PC-3 (cell line): ENCODE measurements around the gene FIGNL1. TPM values are rescaled to one million over a fixed set of nuclear protein-coding genes. Genes with fewer than 3 reads are reported as not detected.

ENCODE experiments used
- ATAC-seq: fragments of 200-7000 bp; cut with Tn5 transposase; 2 replicates; pipeline ENCODE4 v1.9.1; 2020; ENCODE audit warnings: mild to moderate bottlenecking, moderate library complexity
- BruUV-seq: library from RNA; stranded (reverse); fragments of 400-500 nt; replicated peaks from 2 replicates; lab custom pipeline; 2021; lab: Mats Ljungman, UMichigan
- CTCF ChIA-PET: fragments of 300-600 bp; sonication (Branson Sonifier 250); formaldehyde crosslinking; loops from one replicate; lab custom pipeline; 2022; ENCODE audit warnings: antibody characterized with exemption; lab: Charles Lee
- POLR2A ChIA-PET: fragments of 300-600 bp; sonication (Branson Sonifier 250); formaldehyde crosslinking; loops from one replicate; lab custom pipeline; 2022; ENCODE audit warnings: antibody characterized with exemption; ENCODE audit not compliant: unreplicated experiment; lab: Charles Lee
- DNase-seq: peaks from one replicate; pipeline ENCODE4 v3.0.0-alpha.2; 2015
- H2AFZ ChIP-seq: fragments of 300-600 bp; sonication (generic); 2 replicates; pipeline ENCODE4 v1.6.0; 2016; ENCODE audit warnings: antibody characterized with exemption, low read length
- H3F3A ChIP-seq: fragments of 300-600 bp; sonication (generic); one replicate; pipeline ENCODE4 v1.6.0; 2017; ENCODE audit warnings: antibody characterized with exemption, low read length, control low read depth, mild to moderate bottlenecking; ENCODE audit not compliant: unreplicated experiment
- H3K27ac ChIP-seq: fragments of 300-600 bp; sonication (generic); 2 replicates; pipeline ENCODE4 v1.5.1; 2016; ENCODE audit warnings: mild to moderate bottlenecking, low read length
- H3K27me3 ChIP-seq: fragments of 300-600 bp; sonication (generic); 2 replicates; pipeline ENCODE4 v1.6.1; 2016; ENCODE audit warnings: low read length, mixed read lengths
- H3K36me3 ChIP-seq: fragments of 300-600 bp; sonication (generic); 2 replicates; pipeline ENCODE4 v1.6.1; 2016; ENCODE audit warnings: low read depth, mixed run types, low read length, mixed read lengths
- H3K4me1 ChIP-seq: fragments of 300-600 bp; sonication (generic); 2 replicates; pipeline ENCODE4 v1.5.1; 2016; ENCODE audit warnings: low read length; ENCODE audit not compliant: insufficient read depth
- H3K4me2 ChIP-seq: fragments of 300-600 bp; sonication (generic); 2 replicates; pipeline ENCODE4 v1.6.0; 2016; ENCODE audit warnings: low read length
- H3K4me3 ChIP-seq: fragments of 300-600 bp; sonication (generic); 2 replicates; pipeline ENCODE4 v1.5.1; 2016; ENCODE audit warnings: mild to moderate bottlenecking, low read length, mixed read lengths
- H3K79me2 ChIP-seq: fragments of 300-600 bp; sonication (generic); 2 replicates; pipeline ENCODE4 v1.6.1; 2017; ENCODE audit warnings: low read length, mixed read lengths
- H3K9ac ChIP-seq: fragments of 300-600 bp; sonication (generic); 2 replicates; pipeline ENCODE4 v1.6.0; 2016; ENCODE audit warnings: mild to moderate bottlenecking, low read length
- H3K9me2 ChIP-seq: fragments of 300-600 bp; sonication (generic); replicated peaks from 2 replicates; pipeline ENCODE4 v1.6.1; 2016; ENCODE audit warnings: mixed run types, low read length, mixed read lengths
- H3K9me3 ChIP-seq: fragments of 300-600 bp; sonication (generic); 2 replicates; pipeline ENCODE4 v1.6.1; 2016; ENCODE audit warnings: low read length, mixed read lengths
- H4K20me1 ChIP-seq: fragments of 300-600 bp; sonication (generic); 2 replicates; pipeline ENCODE4 v1.6.1; 2016; ENCODE audit warnings: low read length, mixed read lengths
- EZH2 ChIP-seq: fragments of 300-600 bp; sonication (generic); IDR thresholded peaks from one replicate; pipeline ENCODE4 v1.6.1; 2017; ENCODE audit warnings: antibody characterized with exemption, mild to moderate bottlenecking, low read length; ENCODE audit not compliant: unreplicated experiment
- EZH2phosphoT487 ChIP-seq: fragments of 300-600 bp; sonication (generic); IDR thresholded peaks from 2 replicates; pipeline ENCODE4 v1.6.1; 2018; ENCODE audit warnings: mild to moderate bottlenecking, antibody characterized with exemption, low read length, borderline replicate concordance
- intact Hi-C: fragments of 100-400 bp; cut with micrococcal nuclease; formaldehyde crosslinking; loops from 2 replicates; pipeline ENCODE4 v1.9.0; 2023
- total RNA-seq: library from RNA; depleted of rRNA; stranded (reverse); fragments of >200 nt; gene quantifications from 2 replicates; pipeline ENCODE4 v1.2.3, GENCODE V29; 2014
- TF ChIP-seq, protein P1 (sequence below): fragments of 300-600 bp; sonication (generic); conservative IDR thresholded peaks from 2 replicates; pipeline ENCODE4 v1.5.1; 2017; ENCODE audit warnings: antibody characterized with exemption, low read depth, mild to moderate bottlenecking, low read length

Gene FIGNL1
- total RNA-seq, 1 experiment from 2014 or later: 27.2 TPM

DNA sequence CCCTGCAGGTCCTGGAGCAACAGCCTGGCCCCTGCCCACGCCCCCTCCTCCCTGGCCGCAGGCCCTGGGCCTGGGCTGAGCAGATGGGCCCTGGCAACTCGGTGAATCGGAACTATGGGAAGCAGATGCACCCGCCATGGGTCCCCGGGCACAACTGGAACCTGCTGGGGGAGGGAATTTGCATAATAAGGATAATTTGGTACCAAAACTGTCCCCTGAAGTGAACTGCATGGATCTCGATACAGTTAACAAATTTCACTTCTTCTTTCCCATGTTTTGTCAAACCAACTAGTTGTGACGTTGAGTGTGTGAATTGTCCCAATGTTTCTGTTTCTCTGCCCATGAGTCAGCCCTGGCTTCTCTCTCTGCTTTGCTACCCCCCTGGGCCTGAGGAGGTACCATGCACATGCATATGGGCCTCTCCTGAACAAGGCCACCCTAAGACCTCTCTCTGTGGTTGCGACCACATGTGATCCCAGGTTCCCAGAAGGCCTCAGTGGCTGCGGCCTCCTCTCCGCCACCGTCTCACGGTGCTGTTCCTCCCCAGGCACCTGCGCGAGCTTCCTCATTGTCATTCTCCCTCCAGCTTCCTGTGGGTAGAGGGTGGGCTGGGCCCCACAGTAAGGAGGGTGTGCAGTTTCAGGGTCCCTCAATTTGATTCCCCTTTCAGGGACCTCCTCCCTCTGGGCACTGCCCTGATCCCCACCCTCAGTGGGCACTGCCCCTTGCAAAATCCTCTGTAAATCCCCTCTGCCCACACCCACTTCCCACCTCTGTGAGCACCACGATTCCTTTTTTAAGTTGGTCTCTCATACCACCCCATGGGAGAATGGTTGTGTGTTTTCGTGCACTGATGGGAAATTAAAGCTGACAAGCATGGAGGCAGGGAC lies 40.0 kb downstream of the FIGNL1 start:
- Histone ChIP-seq H3K79me2 (no peaks in the 10 kb centered on the region), H4K20me1 (no peaks in the 10 kb centered on the region), H3K9me2 (no peaks in the 10 kb centered on the region), H3K36me3 (no peaks in the 10 kb centered on the region), H3K9me3 (no peaks in the 10 kb centered on the region), H3F3A (no peaks in the 10 kb centered on the region), H3K9ac (no peak overlapping the region), H3K4me3 (no peak overlapping the region), H3K27me3 (peaks cover 36% of the 10 kb centered on the region), H3K4me2 (no peak overlapping the region), H3K4me1 (no peaks in the 10 kb centered on the region), H2AFZ (no peak overlapping the region), H3K27ac (no peak overlapping the region)
- ATAC-seq (no peak), DNase-seq (no peak)
- TF ChIP-seq EZH2phosphoT487: no peak
- TF ChIP-seq, protein P1, sequence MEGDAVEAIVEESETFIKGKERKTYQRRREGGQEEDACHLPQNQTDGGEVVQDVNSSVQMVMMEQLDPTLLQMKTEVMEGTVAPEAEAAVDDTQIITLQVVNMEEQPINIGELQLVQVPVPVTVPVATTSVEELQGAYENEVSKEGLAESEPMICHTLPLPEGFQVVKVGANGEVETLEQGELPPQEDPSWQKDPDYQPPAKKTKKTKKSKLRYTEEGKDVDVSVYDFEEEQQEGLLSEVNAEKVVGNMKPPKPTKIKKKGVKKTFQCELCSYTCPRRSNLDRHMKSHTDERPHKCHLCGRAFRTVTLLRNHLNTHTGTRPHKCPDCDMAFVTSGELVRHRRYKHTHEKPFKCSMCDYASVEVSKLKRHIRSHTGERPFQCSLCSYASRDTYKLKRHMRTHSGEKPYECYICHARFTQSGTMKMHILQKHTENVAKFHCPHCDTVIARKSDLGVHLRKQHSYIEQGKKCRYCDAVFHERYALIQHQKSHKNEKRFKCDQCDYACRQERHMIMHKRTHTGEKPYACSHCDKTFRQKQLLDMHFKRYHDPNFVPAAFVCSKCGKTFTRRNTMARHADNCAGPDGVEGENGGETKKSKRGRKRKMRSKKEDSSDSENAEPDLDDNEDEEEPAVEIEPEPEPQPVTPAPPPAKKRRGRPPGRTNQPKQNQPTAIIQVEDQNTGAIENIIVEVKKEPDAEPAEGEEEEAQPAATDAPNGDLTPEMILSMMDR: no peak
- CTCF ChIA-PET: no interaction called here
- intact Hi-C loops: no loop called here
- no TSS peak for BruUV-seq
- POLR2A ChIA-PET: no interaction called here

DNA sequence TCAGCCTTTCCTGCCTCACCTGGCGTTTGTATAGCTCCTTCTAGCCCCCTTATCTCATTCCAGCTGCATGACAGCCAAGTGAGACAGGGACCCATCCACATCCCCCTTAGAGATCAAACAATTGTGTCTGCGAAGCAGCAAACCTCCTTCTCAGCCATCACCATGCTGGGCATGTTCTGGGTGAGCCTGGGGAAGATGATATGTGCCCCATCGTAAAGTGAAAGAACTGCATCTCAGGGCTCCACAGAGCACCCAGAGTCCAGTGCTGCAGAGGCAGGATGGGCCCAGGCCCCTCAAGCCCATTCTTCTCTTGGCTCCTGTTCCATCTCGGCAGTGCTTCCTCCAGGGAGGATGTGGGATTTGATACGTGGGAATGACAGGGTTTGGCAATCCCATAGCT lies 43.2 kb downstream of the FIGNL1 start:
- no peaks in the 10 kb centered on the region for H3K9me2 ChIP-seq
- H3K27ac ChIP-seq: no peak overlapping the region
- H4K20me1 ChIP-seq: no peaks in the 10 kb centered on the region
- H3K4me2 ChIP-seq: no peak overlapping the region
- no peak for ATAC-seq
- no TSS peak for BruUV-seq
- TF ChIP-seq EZH2phosphoT487 (no peak), EZH2 (no peak)
- TF ChIP-seq, protein P1: no peak
- H3K27me3 ChIP-seq: peaks cover 68% of the 10 kb centered on the region
- H3F3A ChIP-seq: no peaks in the 10 kb centered on the region
- no peak overlapping the region for H2AFZ ChIP-seq
- H3K9ac ChIP-seq: no peak overlapping the region
- H3K4me1 ChIP-seq: no peaks in the 10 kb centered on the region
- intact Hi-C loops: no loop called here
- POLR2A ChIA-PET: no interaction called here
- CTCF ChIA-PET: no interaction called here
- no peaks in the 10 kb centered on the region for H3K79me2 ChIP-seq
- DNase-seq: no peak
- no peak overlapping the region for H3K4me3 ChIP-seq
- no peaks in the 10 kb centered on the region for H3K9me3 ChIP-seq
- H3K36me3 ChIP-seq: no peaks in the 10 kb centered on the region

DNA sequence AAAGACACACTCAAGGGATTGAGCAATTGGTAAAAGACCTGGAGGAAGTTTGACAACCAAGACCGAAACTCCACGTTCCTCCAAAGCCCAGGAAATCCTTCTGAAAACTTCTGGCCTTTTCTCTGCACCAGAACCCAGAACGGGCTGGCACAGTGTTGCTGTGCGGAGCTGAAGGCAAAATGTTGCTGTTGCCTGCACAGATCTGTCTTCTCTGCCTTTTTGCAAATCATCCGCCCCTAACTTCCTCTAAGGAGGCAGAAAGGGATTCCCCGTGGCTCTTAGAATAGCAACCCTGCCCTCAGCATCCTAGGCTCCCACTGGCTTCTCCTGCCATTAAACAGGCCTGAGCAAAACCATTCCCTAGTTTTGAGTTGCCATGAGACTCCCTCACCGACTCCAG lies 44.9 kb downstream of the FIGNL1 start:
- Histone ChIP-seq H3K9ac (no peak overlapping the region), H3K36me3 (no peaks in the 10 kb centered on the region), H3K27me3 (peaks cover 82% of the 10 kb centered on the region), H2AFZ (no peak overlapping the region), H3K9me3 (no peaks in the 10 kb centered on the region), H3K4me3 (no peak overlapping the region), H3K27ac (no peak overlapping the region), H3K9me2 (no peaks in the 10 kb centered on the region), H3K4me2 (no peak overlapping the region), H3K4me1 (no peaks in the 10 kb centered on the region), H3F3A (no peaks in the 10 kb centered on the region), H4K20me1 (no peaks in the 10 kb centered on the region), H3K79me2 (no peaks in the 10 kb centered on the region)
- no TSS peak for BruUV-seq
- ChIA-PET POLR2A (no interaction called here), CTCF (no interaction called here)
- ATAC-seq (no peak), DNase-seq (no peak)
- intact Hi-C loops: no loop called here
- no peak for TF ChIP-seq EZH2
